Measurements from ENCODE around the gene MYO5C.
"Not testable (repeated sequence)": the region's sequence is repeated elsewhere in the genome, so short reads cannot be mapped to it uniquely, and the experiment has no call there.

MYO5C gene

DNA sequence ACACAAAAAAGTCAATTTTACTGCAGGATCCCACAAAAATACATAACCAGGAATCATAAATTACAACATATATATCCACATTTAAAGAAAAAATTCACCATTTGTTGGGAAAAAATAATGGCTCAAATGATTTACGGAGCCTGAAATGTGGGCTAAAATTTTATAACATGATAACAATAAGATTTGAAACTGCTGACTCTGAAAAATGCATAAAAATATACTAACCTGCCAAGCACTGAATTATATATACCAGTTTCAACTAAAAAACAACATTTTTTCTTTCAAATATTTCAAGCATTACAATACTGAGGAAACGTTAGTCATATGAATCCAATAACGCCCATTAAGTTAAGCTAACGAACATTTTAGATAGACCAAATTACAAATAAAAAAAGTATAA, 12.2 kb upstream of the MYO5C start:
- no peak for DNase-seq

DNA sequence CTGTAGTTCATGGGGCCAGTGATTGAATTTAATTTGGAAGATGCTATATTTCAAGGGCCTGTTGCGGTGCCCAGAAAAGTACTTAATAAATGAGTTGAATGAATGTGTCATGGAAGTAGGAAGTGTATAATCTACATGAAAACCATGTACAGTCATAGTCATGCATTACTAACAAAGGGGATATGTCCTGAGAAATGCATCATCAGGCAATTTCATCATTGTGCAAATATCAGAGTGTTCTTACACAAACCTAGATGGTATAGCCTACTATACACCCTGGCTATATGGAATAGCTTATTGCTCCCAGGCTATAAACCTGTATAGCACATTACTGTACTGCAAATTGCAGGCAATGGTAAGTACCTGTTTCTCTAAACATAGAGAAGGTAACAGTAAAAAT, 10.7 kb upstream of the MYO5C start:
- DNase-seq, result no peak

DNA sequence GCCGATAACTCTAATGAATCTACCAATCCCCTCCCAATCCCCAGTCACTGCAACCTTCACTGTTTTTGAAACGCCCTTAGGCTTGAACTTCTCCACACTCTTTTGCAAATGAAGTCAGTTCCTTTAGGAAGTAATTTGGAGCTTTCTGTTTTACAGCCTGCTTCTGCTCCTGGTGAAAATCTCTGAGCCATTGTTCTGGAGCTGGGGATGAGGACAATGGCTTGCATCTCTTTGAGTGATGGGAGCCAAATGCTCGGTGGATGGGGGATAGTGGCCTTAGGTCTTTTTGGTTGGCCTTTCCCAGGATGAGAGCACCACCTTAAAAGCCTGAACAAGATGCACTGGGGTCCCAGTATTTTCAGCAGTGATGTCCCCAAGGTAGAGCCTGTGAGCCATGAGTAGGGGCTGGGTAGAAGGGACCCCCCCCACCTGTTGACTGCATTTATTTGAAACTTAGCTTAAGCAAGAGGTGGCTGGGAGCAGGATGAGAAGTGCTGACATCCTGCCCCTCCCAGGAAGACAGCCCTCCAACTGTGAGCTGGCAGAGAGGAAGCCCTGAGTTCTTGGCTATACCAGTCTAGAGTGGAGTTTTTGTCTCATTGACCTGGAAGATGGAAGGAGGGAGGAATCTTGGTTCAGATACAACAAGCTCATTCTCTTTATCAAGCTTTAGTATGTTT, 7.6 kb upstream of the MYO5C start:
- no peak for DNase-seq

DNA sequence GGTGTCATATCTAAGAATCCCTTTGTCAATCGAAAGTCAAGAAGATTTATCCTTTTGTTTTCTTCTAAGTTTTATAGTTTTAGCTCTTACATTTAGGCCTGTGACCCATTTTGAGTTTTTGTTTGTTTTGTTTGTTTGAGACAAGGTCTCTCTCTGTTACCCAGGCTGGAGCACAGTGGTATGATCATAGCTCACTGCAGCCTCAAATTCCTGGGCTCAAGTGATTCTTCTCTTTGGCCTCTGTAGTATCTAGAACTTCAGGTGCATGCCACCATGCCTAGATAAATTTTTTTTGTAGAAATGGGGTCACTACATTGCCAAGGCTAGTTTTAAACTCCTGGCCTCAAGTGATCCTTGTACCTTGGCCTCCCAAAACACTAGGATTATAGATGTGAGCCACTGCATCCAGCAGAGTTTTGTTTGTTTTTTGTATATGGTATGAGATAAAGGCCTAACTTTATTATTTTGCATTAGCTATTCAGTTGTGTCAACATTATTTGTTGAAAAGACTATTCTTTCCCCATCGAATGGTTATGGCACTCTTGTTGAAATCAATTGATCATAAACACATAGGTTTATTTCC, 5.8 kb upstream of the MYO5C start:
- no peak for DNase-seq

DNA sequence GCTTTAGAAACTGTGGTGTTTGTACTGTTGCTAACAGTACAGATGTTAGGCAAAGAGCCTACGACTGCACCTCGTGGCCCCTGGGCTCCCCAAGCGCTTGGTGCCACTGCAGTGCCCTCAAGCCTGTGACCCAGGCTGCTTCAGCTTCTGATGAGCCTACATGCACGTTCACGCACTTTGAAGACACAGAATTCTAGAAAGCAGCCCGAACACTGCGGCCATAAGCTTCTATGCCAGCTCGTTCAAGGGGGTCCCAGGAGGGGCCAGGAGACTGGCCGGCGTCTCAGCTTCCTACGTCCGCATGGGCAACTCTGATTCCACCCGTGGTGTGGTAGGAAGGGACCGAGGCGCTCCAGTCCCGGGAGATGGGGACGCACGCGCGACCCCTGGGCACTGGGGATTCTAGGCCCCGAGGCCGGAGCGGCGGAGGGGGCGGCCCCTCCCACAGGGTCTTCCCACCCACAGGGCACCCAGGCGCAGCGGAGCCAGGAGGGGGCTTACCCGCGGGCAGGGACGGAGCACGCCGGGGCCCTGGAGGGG, 653 bp downstream of the MYO5C start:
- no peak for DNase-seq

DNA sequence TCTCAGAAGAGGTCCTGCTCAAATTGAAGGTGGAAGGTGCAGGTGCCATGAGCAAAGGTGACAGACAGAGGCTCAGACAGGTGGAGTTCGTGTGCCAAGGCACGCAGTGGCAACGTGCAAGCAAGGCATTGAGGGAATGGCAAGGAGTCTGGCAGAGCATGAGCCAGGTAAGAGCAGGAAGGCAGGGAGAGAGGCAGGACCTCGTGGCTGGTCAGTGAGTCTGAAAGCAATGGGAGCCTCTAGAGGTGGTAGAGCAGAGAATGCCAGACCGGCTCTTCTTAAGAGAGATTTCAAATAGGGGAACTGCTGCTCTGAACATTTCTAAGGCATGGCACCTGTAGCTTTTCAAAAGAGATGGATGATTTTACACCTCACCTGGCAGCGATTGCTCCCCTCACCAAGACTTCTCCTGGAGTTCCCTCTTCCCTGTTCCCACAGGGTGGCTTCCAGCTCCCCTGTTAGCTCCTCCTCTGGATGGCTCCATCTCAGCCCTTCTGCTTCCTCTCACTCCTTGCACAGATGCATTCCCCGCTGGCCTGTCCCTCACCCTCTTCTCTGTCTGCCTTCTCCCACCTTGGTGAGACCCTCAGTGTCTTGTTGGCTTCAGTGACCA, 2.7 kb downstream of the MYO5C start:
- no peak for DNase-seq

DNA sequence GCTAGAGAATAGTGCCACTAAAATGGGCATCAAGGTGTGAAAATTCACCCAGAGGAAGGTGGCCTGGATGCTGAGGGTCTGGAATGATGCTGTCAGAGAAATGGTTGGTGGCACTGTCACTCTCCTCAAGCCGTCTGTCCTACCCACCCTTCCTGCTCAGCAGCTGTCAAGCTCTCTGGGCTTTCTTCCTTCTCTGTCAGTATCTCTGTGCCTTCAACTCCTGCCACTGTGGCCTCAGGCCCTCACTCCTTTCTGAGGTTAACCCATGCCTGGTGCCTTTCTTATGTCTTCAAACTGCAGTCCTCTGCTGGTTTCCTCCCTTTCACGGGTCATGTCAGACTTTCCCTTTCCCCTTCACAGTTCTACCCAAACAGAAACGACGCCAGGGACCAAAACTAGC, 4.4 kb downstream of the MYO5C start:
- DNase-seq, result no peak

DNA sequence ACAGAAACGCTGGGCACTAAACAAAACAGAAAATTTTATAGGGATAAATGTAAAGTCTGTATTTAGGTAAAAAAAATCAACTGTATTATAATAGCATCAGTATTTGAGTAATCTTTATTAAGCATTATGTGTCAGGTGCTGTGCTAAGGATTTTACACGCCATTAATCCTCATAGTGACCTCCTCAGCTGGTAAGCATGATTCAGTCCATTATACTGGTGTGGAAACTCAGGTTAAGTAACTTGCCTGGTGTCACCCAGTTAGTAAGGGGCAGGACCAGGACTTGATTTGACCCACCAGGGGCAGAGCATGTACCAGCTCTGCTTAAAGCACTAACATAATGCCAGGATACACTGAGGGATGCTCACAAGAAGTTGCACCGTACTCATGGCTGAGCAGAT, 4.8 kb downstream of the MYO5C start:
- no peak for DNase-seq

DNA sequence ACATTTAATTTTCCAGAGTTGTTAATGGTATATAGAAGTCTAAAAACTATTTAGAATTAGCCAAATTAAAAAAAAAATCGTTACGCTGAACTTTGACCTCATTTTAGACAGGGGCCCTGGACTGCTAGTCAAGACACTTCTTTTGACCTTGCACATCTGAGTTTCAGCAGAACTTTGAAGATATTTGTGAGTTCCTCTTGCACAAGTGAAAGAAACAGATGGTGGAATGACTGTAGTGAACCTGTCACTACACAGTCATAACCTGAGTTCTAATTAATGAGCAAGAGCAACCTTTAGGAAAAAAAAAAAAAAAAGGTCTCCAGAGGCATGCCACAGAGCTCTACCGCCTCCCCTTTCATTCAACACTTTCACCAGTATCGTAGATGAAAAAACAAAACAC, 5.3 kb downstream of the MYO5C start:
- no peak for DNase-seq

DNA sequence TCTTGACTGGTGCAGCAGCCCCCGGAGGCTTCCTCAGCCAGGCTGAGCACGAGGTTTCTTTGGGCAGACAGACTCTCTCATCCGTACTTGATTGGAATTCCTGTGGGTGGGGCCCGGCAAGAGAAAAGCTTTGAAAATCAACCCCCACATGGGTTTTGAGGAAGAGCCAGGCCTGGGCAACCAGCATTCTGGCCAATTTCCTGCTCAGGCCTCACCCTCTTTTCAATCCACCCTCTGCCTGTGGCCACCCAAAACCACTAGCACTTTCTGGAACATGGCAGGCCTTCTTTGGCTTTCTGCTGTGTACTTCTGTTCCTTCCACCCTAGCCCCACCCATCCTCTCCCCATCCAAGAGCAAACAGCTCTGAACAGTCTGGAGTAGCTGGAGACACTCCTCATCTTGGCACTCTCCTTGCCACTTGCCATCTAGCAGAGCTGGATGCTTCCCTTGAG, 5.9 kb downstream of the MYO5C start:
- DNase-seq, result no peak

DNA sequence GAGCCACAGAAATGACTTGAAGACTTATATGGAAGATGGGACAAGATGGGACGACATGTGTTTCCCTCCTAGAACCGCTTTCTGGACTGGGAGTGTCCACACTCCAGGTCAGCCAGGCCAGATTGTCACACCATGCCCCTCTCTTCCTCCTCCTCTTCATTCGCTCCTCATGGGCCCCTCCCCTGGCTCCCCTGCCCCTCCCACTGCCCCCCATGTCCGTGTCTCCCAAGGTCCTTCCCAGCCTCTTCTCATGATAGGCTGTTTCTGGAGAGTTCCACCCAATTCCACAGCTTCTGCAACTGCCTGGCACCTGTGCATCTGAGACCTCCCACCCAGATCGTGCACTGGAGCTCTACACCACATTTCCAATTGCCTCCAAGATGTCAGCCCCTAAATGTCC, 6.6 kb downstream of the MYO5C start:
- DNase-seq, result no peak

DNA sequence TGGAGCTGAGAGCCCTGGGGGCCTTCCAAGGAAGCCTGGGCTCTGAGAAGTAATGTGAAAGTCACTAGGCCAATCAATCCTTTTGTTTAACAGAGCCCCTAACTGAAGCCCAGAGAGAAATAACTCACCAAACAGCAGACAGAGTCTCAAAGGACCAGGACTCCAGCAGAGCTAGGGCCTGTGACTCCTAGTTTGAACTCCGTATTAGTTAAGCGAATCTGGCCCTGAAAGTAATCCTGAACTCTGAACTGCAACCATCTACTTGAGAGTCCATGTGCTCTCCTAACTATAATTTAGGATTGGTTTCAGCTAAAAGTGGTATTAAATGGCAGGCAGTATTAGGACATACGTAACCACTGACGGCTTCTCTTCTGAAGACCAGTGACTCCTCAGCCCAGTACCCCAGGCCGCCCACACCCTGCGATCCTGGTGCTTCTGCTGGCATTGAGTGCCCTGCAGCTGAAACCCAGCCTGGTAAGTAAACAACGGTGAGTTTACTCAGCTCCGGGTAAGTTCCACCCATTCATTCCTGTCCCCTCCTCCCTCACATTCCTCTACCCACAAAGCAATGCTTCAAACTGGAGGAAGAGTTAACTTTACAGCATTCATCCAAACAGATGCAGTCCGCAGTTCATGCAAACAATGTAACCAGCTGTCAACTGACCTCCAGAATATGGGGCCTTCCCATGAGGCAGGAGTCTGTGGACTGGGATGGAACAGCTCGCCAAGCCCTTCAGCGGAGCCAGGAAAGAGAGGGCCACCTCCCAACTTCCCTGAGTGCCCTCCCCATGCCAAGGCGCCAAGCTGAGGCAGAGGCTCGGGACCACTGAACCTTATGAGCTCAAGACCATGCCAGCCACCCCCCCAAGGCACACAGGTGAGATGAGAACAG, 7.3 kb downstream of the MYO5C start:
- no peak for DNase-seq

DNA sequence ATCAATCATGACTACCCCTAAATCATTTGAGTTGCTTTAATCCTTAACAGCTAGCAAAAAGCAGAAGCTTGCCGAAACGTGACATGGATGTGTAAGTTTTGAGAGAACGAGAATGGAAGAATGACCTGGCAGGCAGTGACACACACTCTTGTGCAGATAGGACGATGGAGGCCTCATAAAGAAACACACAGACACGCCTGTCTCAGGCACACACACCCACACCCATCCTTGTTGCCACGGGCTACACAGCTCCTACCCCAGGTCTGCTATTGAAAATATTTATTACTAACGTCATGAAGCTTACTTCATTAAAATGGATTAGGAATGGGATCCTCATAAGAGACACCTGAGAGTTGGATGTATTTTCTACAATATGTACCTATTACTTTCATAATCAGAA, 8.5 kb downstream of the MYO5C start:
- no peak for DNase-seq

DNA sequence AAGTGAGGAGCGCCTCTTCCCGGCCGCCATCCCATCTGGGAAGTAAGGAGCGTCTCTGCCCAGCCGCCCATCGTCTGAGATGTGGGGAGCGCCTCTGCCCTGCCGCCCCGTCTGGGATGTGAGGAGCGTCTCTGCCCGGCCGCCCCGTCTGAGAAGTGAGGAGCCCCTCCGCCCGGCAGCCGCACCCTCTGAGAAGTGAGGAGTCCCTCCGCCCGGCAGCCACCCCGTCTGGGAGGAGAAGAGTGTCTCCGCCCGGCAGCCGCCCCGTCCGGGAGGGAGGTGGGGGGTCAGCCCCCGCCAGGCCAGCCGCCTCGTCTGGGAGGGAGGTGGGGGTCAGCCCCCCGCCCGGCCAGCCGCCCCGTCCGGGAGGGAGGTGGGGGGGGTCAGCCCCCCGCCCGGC, 9.7 kb downstream of the MYO5C start:
- not testable (repeated sequence) for DNase-seq

DNA sequence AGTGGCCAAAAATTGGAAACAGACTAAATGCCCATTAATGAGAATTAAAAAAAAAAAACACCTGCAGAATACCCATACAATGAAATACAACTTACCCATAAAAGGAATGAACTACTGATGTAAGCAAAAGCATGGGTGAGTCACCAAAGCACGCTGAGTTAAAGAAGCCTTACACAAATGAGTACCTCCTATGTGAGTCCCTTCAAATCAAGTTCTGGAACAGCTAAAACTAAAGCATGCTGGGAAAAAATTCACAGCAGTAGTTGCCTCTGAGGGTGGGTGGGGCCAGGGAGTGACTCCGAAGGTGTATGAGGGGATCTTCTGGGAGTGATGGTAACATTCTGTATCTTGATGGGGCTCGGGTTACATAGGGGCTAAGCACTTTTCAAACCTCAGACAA, 11.4 kb downstream of the MYO5C start:
- DNase-seq, result no peak

DNA sequence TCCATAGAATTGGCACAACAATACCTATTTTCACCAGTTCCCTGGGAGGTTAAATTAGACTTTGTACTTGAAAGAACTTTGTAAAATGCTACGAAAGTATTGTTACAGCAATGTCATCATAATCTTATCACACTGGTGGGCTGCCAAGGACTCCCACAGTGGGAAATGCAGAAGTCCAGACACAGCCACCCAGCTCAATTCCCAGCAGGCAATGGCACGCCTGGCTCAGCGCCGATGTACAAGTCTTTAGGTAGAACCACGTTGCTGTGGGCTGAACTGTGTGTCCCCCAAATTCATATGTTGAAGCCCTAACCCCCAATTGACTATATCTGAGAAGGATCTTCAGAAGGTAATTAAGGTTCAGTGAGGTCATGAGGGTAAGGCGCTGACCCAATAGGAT, 12.3 kb downstream of the MYO5C start:
- no peak for DNase-seq

DNA sequence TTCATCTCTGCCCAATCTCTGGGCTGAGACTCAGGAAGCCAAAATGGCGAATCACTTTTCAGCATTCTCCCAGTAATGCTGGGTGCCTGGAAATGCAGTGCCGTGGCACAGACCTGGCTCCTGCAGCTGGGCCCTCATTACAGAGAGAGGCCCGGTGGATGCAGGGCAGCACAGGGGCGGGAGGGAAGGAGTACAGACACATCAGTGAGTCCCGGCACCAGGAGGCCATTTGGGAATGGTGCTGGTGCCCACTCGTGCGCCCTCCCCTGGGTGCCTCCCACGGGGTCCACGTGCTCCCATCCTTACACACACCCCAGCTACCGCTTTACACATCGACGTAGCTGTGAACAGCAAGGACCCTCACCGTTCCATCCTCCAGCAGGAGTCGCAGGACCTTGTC, 13.2 kb downstream of the MYO5C start:
- no peak for DNase-seq

DNA sequence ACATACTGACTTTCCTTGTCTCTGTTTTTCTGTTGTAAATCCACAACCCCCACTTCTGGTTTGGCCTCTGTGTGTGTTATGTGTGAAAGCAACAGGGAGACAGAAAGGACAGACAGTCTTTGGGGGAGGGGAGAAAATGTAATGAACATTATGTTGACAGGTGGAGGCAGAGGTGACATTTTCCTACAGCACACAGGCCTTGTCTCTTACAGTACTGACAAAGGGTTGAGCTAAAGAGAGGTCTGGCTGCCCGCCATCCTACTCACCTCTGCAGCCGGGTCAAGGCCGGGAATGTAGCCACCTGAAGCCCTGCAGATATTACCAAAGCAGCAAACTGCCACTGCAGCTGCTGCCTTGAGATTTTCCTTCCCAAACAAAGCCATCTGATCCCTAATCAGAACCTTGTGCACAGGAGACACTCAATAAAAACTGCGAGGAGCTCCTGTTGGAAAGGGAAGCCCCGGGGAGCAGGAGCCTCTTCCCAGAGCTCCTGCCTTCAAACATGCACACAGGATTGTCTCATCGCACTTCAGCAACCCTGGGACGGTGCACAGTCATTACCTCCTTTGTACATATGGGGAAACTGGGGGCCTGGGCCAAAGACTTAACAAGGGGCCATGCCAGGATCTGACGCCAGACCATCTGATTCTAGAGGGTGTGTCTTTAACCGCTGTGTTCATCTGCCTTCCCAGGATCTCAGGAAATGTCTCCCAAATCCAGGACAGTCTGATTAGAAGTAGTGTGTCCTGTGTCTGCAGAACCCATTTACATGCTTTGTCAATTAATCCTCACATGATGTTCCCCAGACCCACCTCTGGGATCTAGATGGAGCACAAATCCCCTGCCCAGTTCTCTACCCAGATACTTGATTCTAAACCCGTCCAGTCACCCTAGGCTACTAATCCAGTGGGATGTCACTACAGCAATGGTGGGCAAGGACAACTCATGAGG, 14.2 kb downstream of the MYO5C start:
- DNase-seq, result no peak

DNA sequence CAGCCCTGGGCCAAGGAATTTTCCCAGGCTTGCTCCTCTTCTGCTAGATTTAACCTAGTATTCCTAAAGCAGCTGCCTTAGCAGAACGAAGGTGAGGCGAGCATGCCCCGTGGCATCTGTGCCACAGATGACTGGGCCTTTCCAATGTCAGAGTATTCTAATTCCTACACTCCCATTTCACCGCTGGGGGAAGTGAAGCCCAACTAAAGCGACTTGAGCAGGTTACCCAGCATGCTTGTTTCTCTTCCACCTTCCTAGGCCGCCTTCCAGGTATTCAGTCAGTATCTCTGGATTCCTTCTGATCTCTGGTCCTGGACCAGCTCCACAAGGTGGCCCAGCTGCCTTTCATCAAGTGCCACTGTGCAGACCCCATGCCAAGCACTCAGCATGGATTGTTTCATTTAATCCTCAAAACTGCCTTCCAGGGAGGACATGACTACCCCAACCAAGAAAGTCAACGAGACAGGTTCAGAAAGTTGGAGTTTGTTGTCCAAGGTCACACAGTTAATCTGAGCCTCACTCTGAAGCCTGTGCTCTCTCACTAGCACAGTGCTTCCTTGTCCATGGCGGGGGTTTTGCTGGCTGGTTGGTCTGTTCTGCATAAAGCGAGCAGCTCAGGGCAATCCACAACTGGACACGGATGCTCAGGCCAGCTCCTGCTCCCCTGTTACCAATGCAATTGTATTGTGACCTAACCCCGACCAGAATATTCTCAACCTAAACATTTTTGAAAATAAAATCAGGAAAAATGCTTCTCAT, 15.1 kb downstream of the MYO5C start:
- DNase-seq, result no peak

DNA sequence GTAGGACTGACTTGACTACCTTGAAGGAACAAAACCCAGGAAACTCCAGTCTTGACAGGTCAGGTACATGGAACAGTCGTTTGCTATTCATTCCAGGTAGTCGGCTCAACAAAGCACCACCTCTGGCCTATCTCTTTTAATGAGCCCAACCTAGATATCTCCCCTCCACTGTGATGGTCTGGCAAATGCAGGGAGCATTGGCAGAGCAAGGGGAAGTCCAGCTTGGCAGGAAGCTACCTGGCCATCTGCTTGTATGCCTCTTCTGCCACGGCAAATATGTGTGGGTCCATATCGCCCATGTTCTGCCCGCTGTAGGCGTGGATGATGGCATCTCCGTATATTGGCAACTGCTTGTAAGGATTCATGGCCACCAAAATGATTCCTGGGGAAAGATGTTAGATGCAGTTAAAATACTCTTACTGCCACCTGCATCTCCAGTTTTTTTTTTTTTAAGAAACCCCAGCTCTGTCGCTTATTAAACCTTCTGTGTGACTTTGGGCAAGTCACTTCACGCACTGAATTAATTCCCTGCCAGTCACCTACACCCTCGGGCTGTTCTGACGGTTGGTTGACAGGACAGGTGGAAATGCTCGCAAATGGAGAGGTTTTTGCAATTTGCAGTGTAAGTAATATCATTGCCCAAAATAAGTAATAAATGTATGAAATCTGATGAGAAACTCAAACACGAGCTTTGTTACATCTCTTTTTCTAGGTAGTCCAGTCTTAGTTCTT, 16.8 kb downstream of the MYO5C start:
- DNase-seq, result no peak

DNA sequence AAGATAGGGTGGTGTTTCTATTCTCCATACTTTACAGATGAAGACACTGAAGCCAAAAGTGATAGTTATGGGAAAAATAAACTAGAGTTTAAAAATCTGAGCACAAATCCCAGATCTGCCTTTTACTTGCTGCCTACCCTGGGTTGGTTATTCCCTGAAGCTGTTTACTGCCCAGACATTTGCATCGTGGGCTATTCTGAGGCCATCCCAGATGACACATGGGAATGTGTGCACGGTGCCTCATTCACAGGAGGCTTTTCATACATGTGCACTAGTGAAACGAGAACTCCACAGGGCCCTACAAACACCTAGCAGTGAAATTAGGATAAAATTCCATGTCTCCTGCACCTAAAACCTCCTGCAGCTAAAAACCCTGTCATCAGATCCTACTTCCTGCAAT, 17.5 kb downstream of the MYO5C start:
- DNase-seq, result no peak

Measured in cortex of kidney (tissue), 1 donor.